ENCODE measurements around the gene SPRED2.

The SPRED2 gene

GRCh38 chr2:65379721-65380171 lies 52.7 kb downstream of the SPRED2 start:
- no peak overlapping the region for H3K27ac ChIP-seq
- no peak for TF ChIP-seq ZFX (IDR thresholded peaks at IDR 0.05; ENCODE audit: borderline replicate concordance)
- no peak for TF ChIP-seq CTCF (IDR thresholded peaks at IDR 0.05)

GRCh38 chr2:65379223-65379622 lies 53.2 kb downstream of the SPRED2 start:
- TF ChIP-seq CTCF (IDR thresholded peaks at IDR 0.05) (no peak), ZFX (IDR thresholded peaks at IDR 0.05; ENCODE audit: borderline replicate concordance) (no peak)

GRCh38 chr2:65378290-65378689 lies 54.1 kb downstream of the SPRED2 start:
- peak overlapping the region; percentile 36 for H3K27ac ChIP-seq
- no peak for TF ChIP-seq CTCF (IDR thresholded peaks at IDR 0.05)
- no peak for TF ChIP-seq ZFX (IDR thresholded peaks at IDR 0.05; ENCODE audit: borderline replicate concordance)

More at GRCh38 chr2:65379223-65379622, 53.2 kb downstream of the SPRED2 start:
- H3K27ac ChIP-seq = no peak overlapping the region

GRCh38 chr2:65377556-65378192 lies 54.7 kb downstream of the SPRED2 start:
- peak overlapping the region; percentile 36 for H3K27ac ChIP-seq
- no peak for TF ChIP-seq CTCF (IDR thresholded peaks at IDR 0.05)
- TF ChIP-seq ZFX (IDR thresholded peaks at IDR 0.05; ENCODE audit: borderline replicate concordance) = no peak

GRCh38 chr2:65375723-65376122 lies 56.7 kb downstream of the SPRED2 start:
- TF ChIP-seq CTCF (IDR thresholded peaks at IDR 0.05) = no peak

GRCh38 chr2:65374999-65375398 lies 57.4 kb downstream of the SPRED2 start:
- peak overlapping the region; percentile 80; the same call in 1 of the 2 replicates for H3K27ac ChIP-seq
- no peak for TF ChIP-seq CTCF (IDR thresholded peaks at IDR 0.05)
- no peak for TF ChIP-seq ZFX (IDR thresholded peaks at IDR 0.05; ENCODE audit: borderline replicate concordance)

More at GRCh38 chr2:65375723-65376122, 56.7 kb downstream of the SPRED2 start:
- H3K27ac ChIP-seq = no peak overlapping the region

GRCh38 chr2:65374575-65374974 lies 57.8 kb downstream of the SPRED2 start:
- TF ChIP-seq CTCF (IDR thresholded peaks at IDR 0.05) = no peak
- TF ChIP-seq ZFX (IDR thresholded peaks at IDR 0.05; ENCODE audit: borderline replicate concordance) = no peak
- H3K27ac ChIP-seq = peak overlapping the region; percentile 80

Data from 22Rv1 (cell line).